CD4-positive, alpha-beta memory T cell (primary cell): ENCODE data around the gene TXLNB. TPM values are rescaled to one million over a fixed set of nuclear protein-coding genes. Genes with fewer than 3 reads are reported as not detected.
"Not testable (repeated sequence)": the region's sequence is repeated elsewhere in the genome, so short reads cannot be mapped to it uniquely, and the experiment has no call there.

Experiments
- CTCF ChIA-PET: fragments of 350-600 bp; sonication (Branson Sonifier 250); formaldehyde crosslinking; loops from one replicate; lab custom pipeline; 2021; ENCODE audit warnings: inconsistent platforms; ENCODE audit not compliant: partially characterized antibody; lab: Charles Lee
- POLR2A ChIA-PET: fragments of 350-600 bp; sonication (Branson Sonifier 250); formaldehyde crosslinking; loops from one replicate; lab custom pipeline; 2021; ENCODE audit not compliant: partially characterized antibody; lab: Charles Lee
- DNase-seq, 5 donors: peaks; one replicate each; pipeline versions ENCODE4 v3.0.0 to v3.0.0-alpha.2; 2020 to 2022; ENCODE audit warnings: mixed read lengths in 1 of 5
- H3K27ac ChIP-seq: one replicate; pipeline ENCODE4 v1.7.0; 2013; ENCODE audit warnings: low read depth, low read length
- H3K27me3 ChIP-seq: 2 replicates; pipeline ENCODE4 v1.7.0; 2013; ENCODE audit warnings: mild to moderate bottlenecking, low read length, moderate library complexity; ENCODE audit not compliant: insufficient read depth
- H3K36me3 ChIP-seq: 2 replicates; pipeline ENCODE4 v1.7.0; 2013; ENCODE audit warnings: mild to moderate bottlenecking, low read length, moderate library complexity; ENCODE audit not compliant: insufficient read depth
- H3K4me1 ChIP-seq: 2 replicates; pipeline ENCODE4 v1.7.0; 2013; ENCODE audit warnings: mild to moderate bottlenecking, low read length, moderate library complexity; ENCODE audit not compliant: insufficient read depth
- H3K4me3 ChIP-seq, 2 donors: one replicate each; pipeline ENCODE4 v1.7.0; 2013; ENCODE audit warnings: low read length in 2 of 2, mild to moderate bottlenecking in 1 of 2
- H3K9me3 ChIP-seq, 2 donors: one replicate each; pipeline ENCODE4 v1.7.0; 2013; ENCODE audit warnings: low read length in 2 of 2, control low read depth in 1 of 2; ENCODE audit not compliant: control insufficient read depth in 1 of 2
- H3K27ac Mint-ChIP-seq, 7 donors: one replicate each; pipeline ENCODE4 v1.8.0; 2020 to 2021; ENCODE audit warnings: mixed read lengths in 7 of 7, mild to moderate bottlenecking in 6 of 7, inconsistent platforms in 3 of 7, moderate library complexity in 3 of 7
- H3K27me3 Mint-ChIP-seq, 2 donors: one replicate each; pipeline ENCODE4 v1.8.0; 2020 to 2021; ENCODE audit warnings: mixed read lengths in 2 of 2
- H3K36me3 Mint-ChIP-seq, 2 donors: one replicate each; pipeline ENCODE4 v1.8.0; 2020 to 2021; ENCODE audit warnings: mixed read lengths in 2 of 2, inconsistent platforms in 1 of 2, mild to moderate bottlenecking in 1 of 2
- H3K4me1 Mint-ChIP-seq, 4 donors: one replicate each; pipeline ENCODE4 v1.8.0; 2020 to 2021; ENCODE audit warnings: mixed read lengths in 4 of 4, mild to moderate bottlenecking in 1 of 4
- H3K4me3 Mint-ChIP-seq, 8 donors: one replicate each; pipeline ENCODE4 v1.8.0; 2020 to 2021; ENCODE audit warnings: mixed read lengths in 8 of 8, mild to moderate bottlenecking in 7 of 8, moderate library complexity in 6 of 8, inconsistent platforms in 3 of 8
- H3K9me3 Mint-ChIP-seq, 8 donors: one replicate each; pipeline ENCODE4 v1.8.0; 2020 to 2021; ENCODE audit warnings: mixed read lengths in 8 of 8, mild to moderate bottlenecking in 5 of 8, inconsistent platforms in 3 of 8, moderate library complexity in 1 of 8
- intact Hi-C: fragments of 100-400 bp; cut with micrococcal nuclease; formaldehyde crosslinking; loops from one replicate; pipeline ENCODE4 v1.15.1; 2023
- polyA plus RNA-seq, 2 donors: library from polyadenylated mRNA; unstranded; fragments of 300-500 nt; fragmentation: Illumina TruSeq; gene quantifications; one replicate each; pipeline ENCODE4 v1.2.3, GENCODE V29; 2021
- total RNA-seq, 2 experiments: library from RNA; stranded (reverse); gene quantifications; one replicate each; pipeline ENCODE4 v1.2.3, GENCODE V29; 2021

Gene TXLNB
- total and polyA plus RNA-seq, 4 experiments from 2014 or later, result 0.78 to 1.6 (median 1.4) TPM; not detected in 1

- H3K36me3 Mint-ChIP-seq, result peaks cover 3 to 10% of the 10 kb centered on the region in 2 donors
- H3K9me3 ChIP-seq, result no peaks in the 10 kb centered on the region
- H3K4me1 Mint-ChIP-seq, result peaks cover 34 to 65% (median 48%) of the 10 kb centered on the region in 4 donors
- intact Hi-C loops, result no loop called here
- peak overlapping the region; percentile 8 to 98 (median 57) for H3K27ac Mint-ChIP-seq
- no peaks in the 10 kb centered on the region for H3K27me3 Mint-ChIP-seq
- peaks cover 51% of the 10 kb centered on the region for H3K4me1 ChIP-seq
- H3K27me3 ChIP-seq, result no peaks in the 10 kb centered on the region
- no peaks in the 10 kb centered on the region for H3K36me3 ChIP-seq
- peaks cover 0 to 7% (median 0%) of the 10 kb centered on the region in 8 donors for H3K9me3 Mint-ChIP-seq
- H3K4me3 ChIP-seq, result no peak overlapping the region
- H3K4me3 Mint-ChIP-seq, result no peak overlapping the region
- CTCF ChIA-PET, result interaction anchor here (2.7 to 5.5 kb wide), 4 partner anchors 27 to 176 kb away, joined by 7 to 54 read pairs (median 28); no protein-coding TSS in a partner anchor
- DNase-seq, result no peak
- POLR2A ChIA-PET, result interaction anchor here (1.6 to 5.3 kb wide), 6 partner anchors 10 to 84 kb away, joined by 3 to 172 read pairs (median 44); partner anchors contain the start of gene CITED2
- H3K27ac ChIP-seq, result no peak overlapping the region
Measured at GRCh38 chr6:139289233-139289632, 2.6 kb downstream of the TXLNB start.

- peaks cover 0 to 7% (median 0%) of the 10 kb centered on the region in 8 donors for H3K9me3 Mint-ChIP-seq
- no peak for DNase-seq
- H3K36me3 ChIP-seq, result no peaks in the 10 kb centered on the region
- no peak overlapping the region for H3K27ac ChIP-seq
- no peaks in the 10 kb centered on the region for H3K27me3 Mint-ChIP-seq
- intact Hi-C loops, result no loop called here
- ChIA-PET CTCF (interaction anchor here (1.4 to 5.5 kb wide), 4 partner anchors 26 to 77 kb away, joined by 5 to 48 read pairs (median 6); no protein-coding TSS in a partner anchor), POLR2A (interaction anchor here (1.2 to 1.6 kb wide), 2 partner anchors 32 to 84 kb away, joined by 3 read pairs; no protein-coding TSS in a partner anchor)
- H3K27me3 ChIP-seq, result no peaks in the 10 kb centered on the region
- no peaks in the 10 kb centered on the region for H3K9me3 ChIP-seq
- H3K4me3 ChIP-seq, result no peak overlapping the region
- H3K27ac Mint-ChIP-seq, result peak overlapping the region in 5 of 7 donors; percentile 8 to 89 (median 70)
- peaks cover 44% of the 10 kb centered on the region for H3K4me1 ChIP-seq
- H3K4me1 Mint-ChIP-seq, result peaks cover 31 to 60% (median 45%) of the 10 kb centered on the region in 4 donors
- peaks cover 3 to 13% of the 10 kb centered on the region in 2 donors for H3K36me3 Mint-ChIP-seq
- peak overlapping the region in 1 of 8 donors; percentile 46 for H3K4me3 Mint-ChIP-seq
Measured at GRCh38 chr6:139288496-139289040, 3.2 kb downstream of the TXLNB start.

GRCh38 chr6:139287868-139288267 is 3.9 kb downstream of the TXLNB start:
- peaks cover 0 to 7% (median 0%) of the 10 kb centered on the region in 8 donors for H3K9me3 Mint-ChIP-seq
- CTCF ChIA-PET, result interaction anchor here (1.4 to 5.5 kb wide), 5 partner anchors 25 to 77 kb away, joined by 5 to 48 read pairs (median 6); no protein-coding TSS in a partner anchor
- intact Hi-C loops, result no loop called here
- POLR2A ChIA-PET, result interaction anchor here (1.2 to 1.6 kb wide), 3 partner anchors 30 to 85 kb away, joined by 3 read pairs; no protein-coding TSS in a partner anchor
- no peak for DNase-seq
- peaks cover 37% of the 10 kb centered on the region for H3K4me1 ChIP-seq
- H3K4me3 ChIP-seq, result no peak overlapping the region
- no peaks in the 10 kb centered on the region for H3K27me3 ChIP-seq
- H3K36me3 ChIP-seq, result no peaks in the 10 kb centered on the region
- H3K4me3 Mint-ChIP-seq, result peak overlapping the region in 1 of 8 donors; percentile 31
- H3K4me1 Mint-ChIP-seq, result peaks cover 27 to 53% (median 40%) of the 10 kb centered on the region in 4 donors
- peak overlapping the region; percentile 0 to 89 (median 53) for H3K27ac Mint-ChIP-seq
- no peaks in the 10 kb centered on the region for H3K9me3 ChIP-seq
- H3K27ac ChIP-seq, result no peak overlapping the region
- no peaks in the 10 kb centered on the region for H3K27me3 Mint-ChIP-seq
- peaks cover 3 to 13% of the 10 kb centered on the region in 2 donors for H3K36me3 Mint-ChIP-seq

GRCh38 chr6:139286438-139286837 is 5.4 kb downstream of the TXLNB start:
- H3K27me3 Mint-ChIP-seq, H3K4me3 Mint-ChIP-seq, H3K4me3 ChIP-seq, H3K9me3 Mint-ChIP-seq, DNase-seq, H3K9me3 ChIP-seq, H3K27me3 ChIP-seq, intact Hi-C loops, H3K27ac ChIP-seq, H3K36me3 ChIP-seq, H3K27ac Mint-ChIP-seq: not testable (repeated sequence)
- H3K36me3 Mint-ChIP-seq, result peaks cover 0 to 13% of the 10 kb centered on the region in 2 donors
- CTCF ChIA-PET, result interaction anchor here (1.8 kb wide), 1 partner anchor 29 kb away, joined by 6 read pairs; no protein-coding TSS in a partner anchor
- peaks cover 24% of the 10 kb centered on the region for H3K4me1 ChIP-seq
- peaks cover 14 to 38% (median 27%) of the 10 kb centered on the region in 4 donors for H3K4me1 Mint-ChIP-seq
- POLR2A ChIA-PET, result interaction anchor here (1.5 kb wide), 1 partner anchor 29 kb away, joined by 3 read pairs; no protein-coding TSS in a partner anchor

- peak overlapping the region in 1 of 7 donors; percentile 4 for H3K27ac Mint-ChIP-seq
- no peak overlapping the region for H3K4me3 ChIP-seq
- ChIA-PET CTCF (no interaction called here), POLR2A (no interaction called here)
- H3K27me3 ChIP-seq, result no peaks in the 10 kb centered on the region
- H3K4me1 ChIP-seq, result peaks cover 18% of the 10 kb centered on the region
- H3K36me3 ChIP-seq, result no peaks in the 10 kb centered on the region
- H3K27ac ChIP-seq, result no peak overlapping the region
- no peaks in the 10 kb centered on the region for H3K27me3 Mint-ChIP-seq
- H3K36me3 Mint-ChIP-seq, result peaks cover 0 to 13% of the 10 kb centered on the region in 2 donors
- DNase-seq, result no peak
- H3K9me3 ChIP-seq, result no peaks in the 10 kb centered on the region
- intact Hi-C loops, result no loop called here
- H3K9me3 Mint-ChIP-seq, result peaks cover 0 to 3% (median 0%) of the 10 kb centered on the region in 8 donors
- peaks cover 10 to 36% (median 22%) of the 10 kb centered on the region in 4 donors for H3K4me1 Mint-ChIP-seq
- H3K4me3 Mint-ChIP-seq, result no peak overlapping the region
Measured at GRCh38 chr6:139285590-139285989, 6.2 kb downstream of the TXLNB start.

GRCh38 chr6:139284789-139285188 is 7.0 kb downstream of the TXLNB start:
- ChIA-PET CTCF (no interaction called here), POLR2A (interaction anchor here (1.3 kb wide), 1 partner anchor 9 kb away, joined by 3 read pairs; no protein-coding TSS in a partner anchor)
- H3K27me3 Mint-ChIP-seq, result no peaks in the 10 kb centered on the region

GRCh38 chr6:139282684-139283083 is 9.1 kb downstream of the TXLNB start:
- no peak overlapping the region for H3K4me3 Mint-ChIP-seq
- H3K4me1 ChIP-seq, result peaks cover 17% of the 10 kb centered on the region
- peaks cover 12 to 34% (median 21%) of the 10 kb centered on the region in 4 donors for H3K4me1 Mint-ChIP-seq
- H3K27me3 ChIP-seq, result no peaks in the 10 kb centered on the region
- peaks cover 0 to 1% (median 0%) of the 10 kb centered on the region in 8 donors for H3K9me3 Mint-ChIP-seq
- intact Hi-C loops, result no loop called here
- no peak overlapping the region for H3K27ac ChIP-seq
- H3K36me3 ChIP-seq, result no peaks in the 10 kb centered on the region
- no peak overlapping the region for H3K27ac Mint-ChIP-seq
- no peaks in the 10 kb centered on the region for H3K27me3 Mint-ChIP-seq
- CTCF ChIA-PET, result interaction anchor here (1.6 kb wide), 1 partner anchor 26 kb away, joined by 6 read pairs; no protein-coding TSS in a partner anchor
- H3K36me3 Mint-ChIP-seq, result peaks cover 0 to 8% of the 10 kb centered on the region in 2 donors
- no peak overlapping the region for H3K4me3 ChIP-seq
- H3K9me3 ChIP-seq, result no peaks in the 10 kb centered on the region
- POLR2A ChIA-PET, result interaction anchor here (0.8 to 1.2 kb wide), 4 partner anchors 8 to 82 kb away, joined by 3 to 5 read pairs (median 4); partner anchors contain the start of gene TXLNB
- no peak for DNase-seq

More at GRCh38 chr6:139284789-139285188, 7.0 kb downstream of the TXLNB start:
- Histone ChIP-seq H3K27me3 (no peaks in the 10 kb centered on the region), H3K27ac (no peak overlapping the region), H3K9me3 (no peaks in the 10 kb centered on the region), H3K36me3 (no peaks in the 10 kb centered on the region), H3K4me1 (peaks cover 18% of the 10 kb centered on the region), H3K4me3 (no peak overlapping the region)
- Mint-ChIP-seq H3K36me3 (peaks cover 0 to 13% of the 10 kb centered on the region in 2 donors), H3K4me3 (no peak overlapping the region), H3K4me1 (peaks cover 9 to 35% (median 23%) of the 10 kb centered on the region in 4 donors), H3K27ac (no peak overlapping the region), H3K9me3 (peaks cover 0 to 3% (median 0%) of the 10 kb centered on the region in 8 donors)
- DNase-seq, result no peak
- intact Hi-C loops, result no loop called here
